Measurements from ENCODE around the gene TLR5.

Gene TLR5

DNA sequence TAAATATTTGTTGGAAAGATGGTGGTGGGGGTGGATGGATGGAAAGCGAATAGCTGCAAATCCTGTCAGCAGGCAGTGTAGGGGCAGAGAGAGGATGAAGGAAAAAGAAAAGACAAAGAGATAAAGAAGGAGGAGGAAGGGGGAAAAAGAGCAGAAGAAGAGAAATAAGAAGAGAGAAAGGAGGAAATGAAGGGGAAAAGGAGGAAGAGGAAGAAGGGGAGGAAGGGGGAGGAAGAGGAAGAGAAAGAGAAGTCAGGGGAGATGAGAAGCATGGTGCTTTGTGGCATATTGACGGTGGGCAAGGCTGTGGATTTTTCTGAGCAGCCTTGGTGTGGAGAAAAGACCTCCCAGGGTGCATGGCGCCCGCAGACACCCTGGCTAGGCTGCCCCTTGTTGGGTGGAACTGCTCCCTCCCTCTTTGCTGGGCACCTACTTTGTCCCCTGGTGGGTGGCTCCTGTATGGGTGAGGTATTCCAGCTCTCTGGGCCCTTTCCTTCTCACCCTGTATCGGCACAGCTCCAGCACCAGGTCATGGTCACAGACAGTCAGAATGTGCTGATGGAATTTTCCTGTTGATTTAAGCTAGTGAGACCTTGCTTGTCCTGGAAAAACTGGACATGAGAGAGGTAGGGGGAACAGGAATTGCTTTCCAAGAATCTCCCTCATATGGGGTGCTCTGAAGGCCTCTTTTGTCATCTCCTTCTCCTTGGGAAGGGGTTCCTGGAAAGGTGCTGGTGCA lies 45.7 kb upstream of the TLR5 start:
- Histone ChIP-seq H4K91ac (ENCODE audit: low read depth, low read length, poor library complexity) (no peak overlapping the region), H3K14ac (ENCODE audit: low read length) (no peak overlapping the region), H3K4me2 (ENCODE audit: insufficient read depth, low read length, poor library complexity, severe bottlenecking) (no peak overlapping the region), H3K9me3 (replicated peaks in 1 of 2; ENCODE audit: control insufficient read depth in 2 of 2, insufficient read depth in 1 of 2, low read depth in 1 of 2, low read length in 2 of 2) (no peaks in the 10 kb centered on the region), H3K36me3 (replicated peaks in 1 of 2; ENCODE audit: control insufficient read depth in 2 of 2, insufficient read depth in 2 of 2, low read length in 2 of 2) (no peaks in the 10 kb centered on the region), H2BK5ac (ENCODE audit: low read length) (no peak overlapping the region), H2BK12ac (ENCODE audit: low read length) (no peak overlapping the region), H3K27ac (replicated peaks; ENCODE audit: low read length) (no peak overlapping the region), H3K23ac (ENCODE audit: low read depth, low read length, poor library complexity) (no peak overlapping the region), H2AK5ac (ENCODE audit: low read depth, low read length) (no peak overlapping the region), H2AFZ (ENCODE audit: low read length) (no peak overlapping the region), H3K9ac (ENCODE audit: low read depth, low read length, poor library complexity) (no peak overlapping the region), H3K4me1 (ENCODE audit: control insufficient read depth in 2 of 2, insufficient read depth in 1 of 2, low read depth in 1 of 2, low read length in 2 of 2) (no peaks in the 10 kb centered on the region), H4K8ac (ENCODE audit: low read depth, low read length) (no peak overlapping the region), H3K27me3 (ENCODE audit: control insufficient read depth in 3 of 3, insufficient read depth in 3 of 3, low read depth in 1 of 3, low read length in 3 of 3) (no peaks in the 10 kb centered on the region), H2BK120ac (ENCODE audit: low read depth, low read length) (no peak overlapping the region), H2BK15ac (ENCODE audit: low read length) (no peak overlapping the region), H3K79me1 (ENCODE audit: low read depth, low read length) (no peaks in the 10 kb centered on the region), H3K4ac (ENCODE audit: low read length) (no peak overlapping the region), H3K18ac (ENCODE audit: low read length) (no peak overlapping the region), H3K4me3 (ENCODE audit: low read length in 2 of 2) (no peak overlapping the region)
- no CpG with 5 or more reads among the region's 5 CpGs for WGBS, 2 donors (ENCODE audit: extremely low coverage in 2 of 2, insufficient read length in 2 of 2, insufficient replicate concordance in 1 of 2)
- DNase-seq (ENCODE audit: low spot score) = no peak

DNA sequence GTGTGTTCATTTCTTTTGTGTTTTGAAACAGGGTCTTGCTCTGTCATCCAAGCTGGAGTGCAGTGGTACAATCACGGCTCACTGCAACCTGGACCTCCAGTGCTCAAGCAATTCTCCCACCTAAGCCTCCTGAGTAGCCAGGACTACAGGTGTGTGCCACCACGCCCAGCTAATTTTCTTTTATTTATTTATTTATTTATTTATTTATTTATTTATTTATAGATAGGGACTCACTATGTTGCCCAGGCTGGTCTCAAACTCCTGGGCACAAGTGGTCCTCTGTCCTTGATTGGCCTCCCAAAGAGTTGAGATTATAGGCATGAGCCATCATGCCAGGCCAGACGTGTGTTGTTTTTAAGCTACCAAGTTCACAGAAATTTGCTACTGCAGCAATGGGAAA lies 43.8 kb upstream of the TLR5 start:
- Histone ChIP-seq H3K79me1 (ENCODE audit: low read depth, low read length) (no peaks in the 10 kb centered on the region), H3K9ac (ENCODE audit: low read depth, low read length, poor library complexity) (no peak overlapping the region), H2AK5ac (ENCODE audit: low read depth, low read length) (no peak overlapping the region), H3K27me3 (ENCODE audit: control insufficient read depth in 3 of 3, insufficient read depth in 3 of 3, low read depth in 1 of 3, low read length in 3 of 3) (no peaks in the 10 kb centered on the region), H2BK5ac (ENCODE audit: low read length) (no peak overlapping the region), H4K8ac (ENCODE audit: low read depth, low read length) (no peak overlapping the region), H3K9me3 (replicated peaks in 1 of 2; ENCODE audit: control insufficient read depth in 2 of 2, insufficient read depth in 1 of 2, low read depth in 1 of 2, low read length in 2 of 2) (no peaks in the 10 kb centered on the region), H3K23ac (ENCODE audit: low read depth, low read length, poor library complexity) (no peak overlapping the region), H4K91ac (ENCODE audit: low read depth, low read length, poor library complexity) (no peak overlapping the region), H2BK120ac (ENCODE audit: low read depth, low read length) (no peak overlapping the region), H3K4me1 (ENCODE audit: control insufficient read depth in 2 of 2, insufficient read depth in 1 of 2, low read depth in 1 of 2, low read length in 2 of 2) (no peaks in the 10 kb centered on the region), H3K27ac (replicated peaks; ENCODE audit: low read length) (no peak overlapping the region), H3K36me3 (replicated peaks in 1 of 2; ENCODE audit: control insufficient read depth in 2 of 2, insufficient read depth in 2 of 2, low read length in 2 of 2) (no peaks in the 10 kb centered on the region), H3K18ac (ENCODE audit: low read length) (no peak overlapping the region), H3K14ac (ENCODE audit: low read length) (no peak overlapping the region), H2BK15ac (ENCODE audit: low read length) (no peak overlapping the region), H2BK12ac (ENCODE audit: low read length) (no peak overlapping the region), H3K4ac (ENCODE audit: low read length) (no peak overlapping the region), H2AFZ (ENCODE audit: low read length) (no peak overlapping the region), H3K4me3 (ENCODE audit: low read length in 2 of 2) (no peak overlapping the region), H3K4me2 (ENCODE audit: insufficient read depth, low read length, poor library complexity, severe bottlenecking) (no peak overlapping the region)
- DNase-seq (ENCODE audit: low spot score) = no peak
- no CpG with 5 or more reads among the region's 3 CpGs for WGBS, 2 donors (ENCODE audit: extremely low coverage in 2 of 2, insufficient read length in 2 of 2, insufficient replicate concordance in 1 of 2)

DNA sequence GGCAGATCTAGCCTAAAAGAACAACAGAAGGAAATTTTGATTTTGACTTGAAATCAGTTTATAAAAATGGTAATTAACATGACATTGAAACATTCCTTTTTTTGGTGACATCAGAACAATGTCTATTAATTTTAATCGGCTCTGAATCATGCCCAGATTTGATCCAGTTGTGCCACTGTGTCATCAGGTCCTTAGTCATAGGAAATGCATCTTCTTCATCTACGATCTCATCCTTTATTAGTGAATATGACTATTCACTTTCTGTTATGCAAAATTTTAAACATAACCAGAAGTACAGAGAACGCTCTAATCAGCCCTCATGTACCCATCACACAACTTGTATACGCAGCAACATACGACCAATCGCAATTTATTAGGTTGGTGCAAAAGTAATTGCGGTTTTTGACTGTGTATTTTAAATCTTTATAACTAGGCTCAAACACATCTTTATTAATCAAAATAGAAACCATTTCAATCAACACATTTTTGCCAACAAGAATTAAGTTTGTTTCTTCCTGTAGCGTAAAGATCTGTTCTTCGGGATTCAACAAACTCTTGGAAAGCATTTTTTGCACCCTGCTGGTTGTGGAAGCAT lies 40.3 kb upstream of the TLR5 start:
- no peak overlapping the region for H4K91ac ChIP-seq (ENCODE audit: low read depth, low read length, poor library complexity)
- H3K4ac ChIP-seq (ENCODE audit: low read length) = no peak overlapping the region
- no peak overlapping the region for H2BK5ac ChIP-seq (ENCODE audit: low read length)
- WGBS, 2 donors (ENCODE audit: extremely low coverage in 2 of 2, insufficient read length in 2 of 2, insufficient replicate concordance in 1 of 2) = no CpG with 5 or more reads among the region's 9 CpGs
- H4K8ac ChIP-seq (ENCODE audit: low read depth, low read length) = no peak overlapping the region
- peaks cover 0 to 2% of the 10 kb centered on the region in 2 donors for H3K9me3 ChIP-seq (replicated peaks in 1 of 2; ENCODE audit: control insufficient read depth in 2 of 2, insufficient read depth in 1 of 2, low read depth in 1 of 2, low read length in 2 of 2)
- H2AK5ac ChIP-seq (ENCODE audit: low read depth, low read length) = no peak overlapping the region
- no peak overlapping the region for H2BK12ac ChIP-seq (ENCODE audit: low read length)
- DNase-seq (ENCODE audit: low spot score) = no peak
- no peaks in the 10 kb centered on the region for H3K79me1 ChIP-seq (ENCODE audit: low read depth, low read length)
- no peak overlapping the region for H3K18ac ChIP-seq (ENCODE audit: low read length)
- H3K36me3 ChIP-seq (replicated peaks in 1 of 2; ENCODE audit: control insufficient read depth in 2 of 2, insufficient read depth in 2 of 2, low read length in 2 of 2) = no peaks in the 10 kb centered on the region
- no peak overlapping the region for H2AFZ ChIP-seq (ENCODE audit: low read length)
- no peak overlapping the region for H3K23ac ChIP-seq (ENCODE audit: low read depth, low read length, poor library complexity)
- no peak overlapping the region for H3K4me3 ChIP-seq (ENCODE audit: low read length in 2 of 2)
- no peak overlapping the region for H2BK15ac ChIP-seq (ENCODE audit: low read length)
- no peak overlapping the region for H3K9ac ChIP-seq (ENCODE audit: low read depth, low read length, poor library complexity)
- no peak overlapping the region for H3K14ac ChIP-seq (ENCODE audit: low read length)
- H3K27me3 ChIP-seq (ENCODE audit: control insufficient read depth in 3 of 3, insufficient read depth in 3 of 3, low read depth in 1 of 3, low read length in 3 of 3) = no peaks in the 10 kb centered on the region
- H3K4me1 ChIP-seq (ENCODE audit: control insufficient read depth in 2 of 2, insufficient read depth in 1 of 2, low read depth in 1 of 2, low read length in 2 of 2) = peaks cover 0 to 2% of the 10 kb centered on the region in 2 donors
- H3K27ac ChIP-seq (replicated peaks; ENCODE audit: low read length) = no peak overlapping the region
- no peak overlapping the region for H3K4me2 ChIP-seq (ENCODE audit: insufficient read depth, low read length, poor library complexity, severe bottlenecking)
- H2BK120ac ChIP-seq (ENCODE audit: low read depth, low read length) = no peak overlapping the region

DNA sequence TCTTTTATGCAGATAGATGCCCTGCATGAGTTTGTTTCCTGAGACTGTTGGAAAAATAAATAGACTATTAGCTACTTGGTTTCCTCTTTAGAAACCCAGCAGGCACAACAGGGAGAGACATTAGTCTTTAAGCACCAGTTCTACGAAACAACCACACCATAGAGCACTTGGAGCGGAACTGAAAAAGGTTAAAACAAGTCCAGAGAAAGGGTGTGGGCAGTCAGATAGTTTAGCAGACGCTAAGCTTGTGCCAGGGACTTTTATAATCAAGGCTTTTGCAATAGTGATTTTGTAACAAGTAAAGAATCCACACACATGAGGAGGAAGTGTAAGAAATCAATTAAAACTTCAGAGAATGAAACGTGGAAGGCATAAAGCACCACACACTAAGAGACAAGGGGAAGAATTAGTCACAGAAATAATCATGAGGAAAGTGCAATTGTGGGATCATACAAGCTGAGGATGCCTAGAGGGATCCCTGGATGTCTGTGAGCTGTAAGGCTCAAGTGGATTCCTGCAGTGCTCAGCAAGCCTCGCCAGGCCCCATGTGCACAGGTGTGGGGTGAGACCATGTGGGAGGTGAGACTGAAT lies 37.8 kb upstream of the TLR5 start:
- H3K4me2 ChIP-seq (ENCODE audit: insufficient read depth, low read length, poor library complexity, severe bottlenecking) = no peak overlapping the region
- peaks cover 0 to 2% of the 10 kb centered on the region in 2 donors for H3K4me1 ChIP-seq (ENCODE audit: control insufficient read depth in 2 of 2, insufficient read depth in 1 of 2, low read depth in 1 of 2, low read length in 2 of 2)
- no peak overlapping the region for H2BK15ac ChIP-seq (ENCODE audit: low read length)
- no peaks in the 10 kb centered on the region for H3K79me1 ChIP-seq (ENCODE audit: low read depth, low read length)
- no peak overlapping the region for H2BK12ac ChIP-seq (ENCODE audit: low read length)
- H2BK5ac ChIP-seq (ENCODE audit: low read length) = no peak overlapping the region
- WGBS, 2 donors (ENCODE audit: extremely low coverage in 2 of 2, insufficient read length in 2 of 2, insufficient replicate concordance in 1 of 2) = no CpG with 5 or more reads among the region's 5 CpGs
- H3K9ac ChIP-seq (ENCODE audit: low read depth, low read length, poor library complexity) = no peak overlapping the region
- no peak overlapping the region for H2AFZ ChIP-seq (ENCODE audit: low read length)
- peaks cover 0 to 2% of the 10 kb centered on the region in 2 donors for H3K9me3 ChIP-seq (replicated peaks in 1 of 2; ENCODE audit: control insufficient read depth in 2 of 2, insufficient read depth in 1 of 2, low read depth in 1 of 2, low read length in 2 of 2)
- H2AK5ac ChIP-seq (ENCODE audit: low read depth, low read length) = no peak overlapping the region
- H3K4ac ChIP-seq (ENCODE audit: low read length) = no peak overlapping the region
- H3K4me3 ChIP-seq (ENCODE audit: low read length in 2 of 2) = no peak overlapping the region
- H3K27ac ChIP-seq (replicated peaks; ENCODE audit: low read length) = no peak overlapping the region
- no peak overlapping the region for H2BK120ac ChIP-seq (ENCODE audit: low read depth, low read length)
- H3K14ac ChIP-seq (ENCODE audit: low read length) = no peak overlapping the region
- H3K36me3 ChIP-seq (replicated peaks in 1 of 2; ENCODE audit: control insufficient read depth in 2 of 2, insufficient read depth in 2 of 2, low read length in 2 of 2) = no peaks in the 10 kb centered on the region
- H4K8ac ChIP-seq (ENCODE audit: low read depth, low read length) = no peak overlapping the region
- no peak overlapping the region for H4K91ac ChIP-seq (ENCODE audit: low read depth, low read length, poor library complexity)
- H3K18ac ChIP-seq (ENCODE audit: low read length) = no peak overlapping the region
- no peak for DNase-seq (ENCODE audit: low spot score)
- no peaks in the 10 kb centered on the region for H3K27me3 ChIP-seq (ENCODE audit: control insufficient read depth in 3 of 3, insufficient read depth in 3 of 3, low read depth in 1 of 3, low read length in 3 of 3)
- no peak overlapping the region for H3K23ac ChIP-seq (ENCODE audit: low read depth, low read length, poor library complexity)

Measured in neuronal stem cell (in vitro differentiated cells).